Sciatic nerve (tissue), 2 donors: Measurements from ENCODE around the gene MTUS2. TPM values are rescaled to one million over a fixed set of nuclear protein-coding genes. Genes with fewer than 3 reads are reported as not detected.
A peak's percentile ranks its signal among the peaks of the same experiment; 100 is the strongest.

Experiments used
- ATAC-seq: fragments of 200-7000 bp; cut with Tn5 transposase; one replicate; pipeline ENCODE4 v1.9.1; 2020; ENCODE audit warnings: mild to moderate bottlenecking, moderate library complexity
- DNase-seq: peaks from one replicate; pipeline ENCODE4 v3.0.0-alpha.2; 2020; ENCODE audit warnings: low spot score
- intact Hi-C: fragments of 100-400 bp; cut with DNase I; formaldehyde crosslinking; loops from one replicate; pipeline ENCODE4 v1.14.2; 2022
- total RNA-seq: library from RNA; stranded (reverse); fragmentation: NEBNext Ultra II Directional; extraction: Animal tissue kit (Norgen Biotek cat#: 25700); gene quantifications from one replicate; pipeline ENCODE4 v1.2.1, GENCODE V29; 2021
- donor health status: DM: no; HTN: no; CAD: no.
- donor health status: DM: no; HTN: no; CAD: no.

MTUS2 gene
- total RNA-seq, 1 donor from 2014 or later: not detected

DNA sequence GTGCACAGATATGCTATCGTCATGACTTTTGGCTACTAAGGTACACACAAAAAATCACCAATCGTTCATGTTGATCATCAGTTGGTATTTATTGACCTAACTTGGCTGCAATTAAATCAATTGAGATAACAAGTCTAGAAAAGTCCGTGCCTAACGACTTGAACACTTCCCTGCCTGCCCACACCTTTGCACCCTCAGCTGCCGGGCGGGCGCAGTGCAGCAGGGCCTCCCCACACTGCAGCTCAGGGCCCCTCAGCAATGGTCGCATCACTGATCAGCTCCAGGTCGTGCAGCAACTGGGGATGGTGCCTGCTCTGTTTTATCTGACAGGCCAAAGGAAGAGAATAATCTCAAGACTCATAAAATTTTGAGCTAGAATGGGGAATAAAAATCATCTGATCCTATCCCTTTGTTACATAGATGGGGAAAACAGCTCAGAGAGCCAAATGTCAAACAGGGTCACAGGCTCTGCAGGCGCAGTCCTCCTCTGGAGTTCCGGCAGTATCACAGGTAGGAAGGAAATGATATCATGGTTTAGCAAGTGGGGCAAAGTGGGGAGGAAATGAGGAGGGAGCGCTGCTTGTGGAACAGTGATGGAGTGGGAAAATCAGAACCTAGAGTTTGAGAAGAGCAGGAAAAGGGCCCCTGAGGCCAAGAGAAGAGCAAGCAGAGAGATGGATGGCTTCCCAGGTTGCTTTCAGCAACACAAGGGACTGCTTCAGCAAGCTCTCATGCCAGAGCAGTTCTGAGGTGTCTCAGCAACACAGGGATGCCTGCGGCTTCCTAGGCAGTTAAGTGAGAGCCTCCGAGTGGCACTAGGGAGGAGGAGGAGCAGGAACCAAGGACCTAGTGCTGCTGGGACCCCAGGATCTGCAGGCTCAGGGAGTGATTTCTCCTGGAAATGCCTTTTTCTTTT is 717.9 kb downstream of the MTUS2 start:
- intact Hi-C loops: no loop called here

DNA sequence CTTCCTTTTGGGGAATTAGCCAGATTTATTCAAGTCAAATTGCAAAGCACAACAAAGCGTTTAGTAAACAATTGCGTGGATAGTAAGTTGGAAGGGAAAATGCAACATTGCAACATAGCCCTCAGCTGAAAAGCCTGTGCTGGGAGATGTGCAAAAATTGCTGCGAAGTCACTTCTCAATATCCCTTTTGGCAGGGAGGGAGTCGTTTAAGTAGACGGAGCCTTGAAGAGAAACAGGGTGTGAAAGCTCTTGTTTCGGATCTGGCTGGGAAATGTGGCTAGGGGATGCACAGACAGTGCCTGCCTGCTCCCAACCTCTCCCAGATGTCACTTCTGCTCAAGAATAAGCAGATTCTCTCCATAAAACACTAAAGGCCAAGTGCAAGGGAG is 718.5 kb downstream of the MTUS2 start:
- ATAC-seq: peak; percentile 72
- intact Hi-C loops: no loop called here
- no peak for DNase-seq

More for the DNA sequence above, 717.9 kb downstream of the MTUS2 start:
- peak; percentile 29 for ATAC-seq
- no peak for DNase-seq

DNA sequence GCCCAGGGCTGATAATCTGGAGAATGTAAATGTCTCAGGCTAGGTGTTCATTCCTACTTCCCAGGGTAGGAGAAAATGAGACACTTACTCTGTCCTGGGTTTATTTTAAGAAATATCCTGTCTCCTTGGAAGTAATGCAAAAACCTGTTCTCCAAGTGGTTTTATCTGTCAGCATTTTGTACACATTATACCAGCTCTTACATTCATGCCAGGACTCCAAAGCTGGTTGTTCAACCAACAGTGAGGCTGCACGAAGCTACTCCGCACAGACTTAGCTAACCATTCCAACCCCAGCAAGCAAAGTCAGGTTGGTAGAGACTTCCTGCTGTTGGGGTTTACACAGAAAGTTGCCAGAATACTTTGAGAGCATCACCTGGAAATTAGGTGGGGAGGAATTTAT is 719.7 kb downstream of the MTUS2 start:
- intact Hi-C loops: no loop called here
- no peak for DNase-seq
- no peak for ATAC-seq

DNA sequence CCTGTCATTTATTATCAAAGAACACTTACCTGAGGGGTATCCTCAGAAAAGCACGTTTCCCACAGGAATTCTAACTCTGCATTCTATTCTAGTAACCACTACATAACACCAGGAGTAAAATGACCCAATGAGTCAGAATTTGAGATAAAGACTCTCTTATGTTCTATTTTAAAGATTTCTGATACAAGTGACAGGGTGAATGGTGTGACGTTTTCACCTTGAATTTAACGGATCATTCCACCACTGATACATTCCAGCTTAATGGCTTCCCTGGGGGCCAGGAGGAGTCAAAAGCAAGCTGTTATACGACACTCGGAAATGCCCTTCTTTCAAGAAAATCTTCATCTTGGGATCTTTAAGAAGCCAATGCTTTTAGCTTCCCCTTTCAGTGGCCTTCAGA is 720.2 kb downstream of the MTUS2 start:
- DNase-seq: no peak
- intact Hi-C loops: no loop called here
- ATAC-seq: no peak

- ATAC-seq (no peak), DNase-seq (no peak)
- intact Hi-C loops: no loop called here
These were observed 720.7 kb downstream of the MTUS2 start for GRCh38 chr13:29540799-29541198.

DNA sequence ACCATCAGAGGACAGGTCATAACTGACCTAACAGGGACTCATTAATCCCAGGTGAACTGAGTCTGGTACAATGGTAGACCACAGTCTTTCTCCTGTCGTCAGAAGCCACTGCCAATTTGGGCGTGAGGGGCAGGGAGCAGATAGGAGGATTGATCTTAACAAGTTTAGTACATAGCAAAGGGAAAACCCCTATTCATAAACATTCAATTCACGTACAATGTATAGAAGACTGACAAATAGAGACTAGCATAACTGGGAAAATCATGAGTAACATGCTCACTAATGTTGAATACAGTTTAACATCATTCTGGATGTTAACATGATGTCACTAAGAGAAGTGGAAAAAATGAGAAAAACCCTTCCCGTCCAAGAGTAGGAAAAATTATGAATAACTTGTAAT is 721.3 kb downstream of the MTUS2 start:
- intact Hi-C loops: no loop called here
- DNase-seq: no peak
- ATAC-seq: no peak

GRCh38 chr13:29542381-29542780 is 722.2 kb downstream of the MTUS2 start:
- no peak for DNase-seq
- no peak for ATAC-seq
- intact Hi-C loops: no loop called here

- intact Hi-C loops: no loop called here
- ATAC-seq: no peak
- DNase-seq: no peak
These were observed 723.4 kb downstream of the MTUS2 start for GRCh38 chr13:29543230-29544215.

DNA sequence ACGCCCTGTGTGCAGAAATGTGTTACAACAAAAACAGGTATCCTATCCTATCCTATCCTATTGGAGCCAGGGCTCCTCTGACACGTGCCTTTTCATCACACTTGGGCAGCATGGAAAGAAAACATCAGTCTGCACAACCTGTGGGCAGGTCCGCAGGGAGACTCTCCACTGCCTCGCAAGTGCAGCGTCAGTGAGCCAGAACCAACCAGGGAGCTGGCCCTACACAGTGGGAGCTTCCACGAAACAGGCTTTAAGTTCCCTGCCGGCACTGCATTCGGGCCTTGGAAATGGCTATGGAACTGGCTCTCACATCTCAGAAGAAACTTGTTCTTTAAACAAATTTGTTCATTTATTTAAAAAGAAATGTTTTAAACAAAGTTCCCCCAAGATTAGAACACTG is 725.8 kb downstream of the MTUS2 start:
- peak; percentile 13 for ATAC-seq
- DNase-seq: no peak
- intact Hi-C loops: no loop called here

GRCh38 chr13:29546662-29547061 is 726.5 kb downstream of the MTUS2 start:
- intact Hi-C loops: no loop called here
- DNase-seq: no peak

GRCh38 chr13:29547153-29547552 is 727.0 kb downstream of the MTUS2 start:
- intact Hi-C loops: no loop called here
- no peak for ATAC-seq
- DNase-seq: no peak

More at GRCh38 chr13:29546662-29547061, 726.5 kb downstream of the MTUS2 start:
- ATAC-seq: no peak

- ATAC-seq (no peak), DNase-seq (no peak)
- intact Hi-C loops: no loop called here
These were observed 728.6 kb downstream of the MTUS2 start for GRCh38 chr13:29548722-29549121.

GRCh38 chr13:29550430-29550988 is 730.4 kb downstream of the MTUS2 start:
- DNase-seq: no peak
- ATAC-seq: no peak
- intact Hi-C loops: no loop called here

DNA sequence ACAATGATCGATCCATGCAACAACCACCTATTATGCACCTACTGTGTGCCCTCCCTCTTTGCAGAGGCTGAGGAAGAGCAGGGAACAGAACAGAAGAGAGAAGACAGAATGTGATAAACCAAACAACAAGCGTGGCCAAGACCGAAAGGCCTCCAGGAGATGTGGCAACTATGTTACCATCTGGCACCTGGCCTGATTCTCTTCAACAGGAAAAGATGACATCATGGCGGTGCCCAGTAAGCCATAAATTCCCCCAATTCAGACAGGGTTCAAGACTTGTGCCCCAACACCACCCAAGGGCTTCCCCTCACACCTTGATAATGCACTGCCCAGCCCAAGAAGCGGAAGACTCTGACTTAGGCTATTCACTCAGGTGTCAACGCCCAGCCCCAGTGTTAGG is 731.1 kb downstream of the MTUS2 start:
- DNase-seq (no peak), ATAC-seq (no peak)
- intact Hi-C loops: no loop called here

Other genes with a start within 250 kb of the MTUS2 start
- 49.2 TPM for gene POMP, start 161.2 kb upstream of the MTUS2 start, total RNA-seq
- 10.1 TPM for gene SLC46A3, start 101.4 kb upstream of the MTUS2 start, total RNA-seq